K562 (cell line): ENCODE results near the gene LIAS. TPM values are rescaled to one million over a fixed set of nuclear protein-coding genes. Genes with fewer than 3 reads are reported as not detected.

Experiments used
- ATAC-seq: fragments of 200-7000 bp; cut with Tn5 transposase; 3 replicates; pipeline ENCODE4 v1.9.1; 2020; ENCODE audit warnings: moderate library complexity
- BruUV-seq: library from RNA; stranded (reverse); fragments of 400-500 nt; replicated peaks from 2 replicates; lab custom pipeline; 2021; lab: Mats Ljungman, UMichigan
- CTCF ChIA-PET: fragments of 300-600 bp; formaldehyde crosslinking; extraction: SDS; loops from one replicate; lab custom pipeline; 2021; ENCODE audit warnings: low intra/inter-chr PET ratio; lab: Yijun Ruan, JAX
- POLR2A ChIA-PET: fragments of 300-600, 350-650 bp; sonication (Branson Sonifier 250); formaldehyde crosslinking; extraction: SDS; loops from one replicate; lab custom pipeline; 2021; ENCODE audit warnings: antibody characterized with exemption, inconsistent platforms; lab: Yijun Ruan, JAX
- DNase-seq, 4 experiments: peaks; one replicate each; pipeline versions ENCODE4 v3.0.0 to v3.0.0-alpha.2; 2011 to 2018; ENCODE audit warnings: low spot score in 3 of 4, mixed read lengths in 3 of 4; ENCODE audit errors: extremely low read depth in 1 of 4
- FAIRE-seq: peaks from 2 replicates; lab custom pipeline; 2011; peaks lifted over from hg19 to GRCh38; lab: Jason Lieb, UNC
- H2AFZ ChIP-seq: 2 replicates; pipeline ENCODE4 v1.6.0; 2011; ENCODE audit warnings: low read depth, low read length, control low read depth, inconsistent platforms
- H3K27ac ChIP-seq: fragments of 200-600 bp; 3 replicates; pipeline ENCODE4 v1.8.0; 2011; ENCODE audit warnings: low read depth, mild to moderate bottlenecking, control low read depth, inconsistent platforms, low read length, moderate library complexity, mixed read lengths; ENCODE audit errors: extremely low read depth
- H3K27me3 ChIP-seq, 2 experiments: fragments of 300-600 bp in 1 of 2; 2 replicates in 1 of 2; 3 replicates in 1 of 2; pipeline versions ENCODE4 v1.6.0 to v1.8.0; 2011; ENCODE audit warnings: inconsistent platforms in 2 of 2, low read length in 2 of 2, mild to moderate bottlenecking in 1 of 2, mixed read lengths in 1 of 2, moderate library complexity in 1 of 2; ENCODE audit not compliant: control insufficient read depth in 2 of 2, insufficient read depth in 2 of 2
- H3K36me3 ChIP-seq: fragments of 300-600 bp; 3 replicates; pipeline ENCODE4 v1.8.0; 2011; ENCODE audit warnings: mild to moderate bottlenecking, low read length, inconsistent platforms; ENCODE audit not compliant: control insufficient read depth, insufficient read depth
- H3K4me1 ChIP-seq, 2 experiments: fragments of 200-600 bp in 1 of 2; replicated peaks in 1 of 2; 2 replicates in 1 of 2; 3 replicates in 1 of 2; pipeline versions ENCODE4 v1.5.1 to v1.8.0; 2011; ENCODE audit warnings: inconsistent platforms in 2 of 2, low read length in 2 of 2, mild to moderate bottlenecking in 1 of 2, mixed read lengths in 1 of 2, moderate library complexity in 1 of 2; ENCODE audit not compliant: control insufficient read depth in 2 of 2, insufficient read depth in 2 of 2
- H3K4me2 ChIP-seq: 2 replicates; pipeline ENCODE4 v1.6.1; 2011; ENCODE audit warnings: low read length, control low read depth, inconsistent platforms, mixed read lengths; ENCODE audit not compliant: insufficient read depth
- H3K4me3 ChIP-seq: fragments of 200-600 bp; sonication (generic), shearing (Covaris generic); 2 replicates; pipeline ENCODE4 v1.5.1; 2016; ENCODE audit warnings: control low read depth, inconsistent platforms
- H3K79me2 ChIP-seq: fragments of 200-600 bp; 3 replicates; pipeline ENCODE4 v1.8.0; 2011; ENCODE audit warnings: low read length, inconsistent platforms; ENCODE audit not compliant: control insufficient read depth, insufficient read depth
- H3K9ac ChIP-seq, 2 experiments: 2 replicates each; pipeline versions ENCODE4 v1.6.0 to v1.6.1; 2011; ENCODE audit warnings: low read depth in 2 of 2, low read length in 2 of 2, control low read depth in 1 of 2, inconsistent platforms in 1 of 2, mild to moderate bottlenecking in 1 of 2, mixed read lengths in 1 of 2; ENCODE audit not compliant: insufficient read depth in 1 of 2
- H3K9me1 ChIP-seq: one replicate; pipeline ENCODE4 v1.6.0; 2011; ENCODE audit warnings: inconsistent platforms, mild to moderate bottlenecking, low read length, moderate library complexity; ENCODE audit not compliant: control insufficient read depth, insufficient read depth
- H3K9me3 ChIP-seq: replicated peaks from 2 replicates; pipeline ENCODE4 v1.5.1; 2011; ENCODE audit warnings: low read depth, low read length, inconsistent platforms; ENCODE audit not compliant: control insufficient read depth, insufficient read depth
- H4K20me1 ChIP-seq: replicated peaks from 2 replicates; pipeline ENCODE4 v1.6.1; 2011; ENCODE audit warnings: low read length, inconsistent platforms, mixed read lengths; ENCODE audit not compliant: control insufficient read depth, insufficient read depth
- CEBPZ ChIP-seq: fragments of 150-350 bp; IDR thresholded peaks from 2 replicates; pipeline ENCODE4 v1.6.1; 2014; ENCODE audit warnings: low read depth, mild to moderate bottlenecking, low read length, borderline replicate concordance
- HDAC1 ChIP-seq, 2 experiments: fragments of 450-650 bp; IDR thresholded peaks; 2 replicates each; pipeline ENCODE4 v1.6.1; 2016 to 2017; ENCODE audit warnings: inconsistent platforms in 1 of 2, mild to moderate bottlenecking in 1 of 2, moderate library complexity in 1 of 2
- KLF16 ChIP-seq: IDR thresholded peaks from 2 replicates; pipeline ENCODE4 v1.6.1; 2016; ENCODE audit warnings: antibody characterized with exemption
- RNF219 ChIP-seq: fragments of 250-450 bp; sonication (Bioruptor Pico); IDR thresholded peaks from 2 replicates; pipeline ENCODE4 v1.5.0; 2022; ENCODE audit warnings: mild to moderate bottlenecking
- SIN3B ChIP-seq: fragments of 450-650 bp; IDR thresholded peaks from 2 replicates; pipeline ENCODE4 v1.6.1; 2017; ENCODE audit warnings: low read depth, mild to moderate bottlenecking, moderate library complexity
- ZNF354B ChIP-seq: fragments of 250-450 bp; sonication (Bioruptor Pico); IDR thresholded peaks from 2 replicates; pipeline ENCODE4 v1.4.0; 2020
- WGBS: fragments of 100-300 bp; shearing (Covaris generic); methylation state at CpG from one replicate; pipeline ENCODE4 v1.1.6; 2016; ENCODE audit warnings: low coverage, mixed read lengths; ENCODE audit not compliant: insufficient coverage; ENCODE audit errors: missing lambda C conversion rate; 5-methylcytosine and 5-hydroxymethylcytosine counted together
- in situ Hi-C: fragments of 300-500 bp; cut with MboI; formaldehyde crosslinking; loops from 4 replicates; pipeline ENCODE4 v1.15.0; 2018; ENCODE audit warnings: inconsistent platforms, mixed read lengths
- intact Hi-C: fragments of 100-400 bp; cut with micrococcal nuclease; formaldehyde crosslinking; loops from 2 replicates; pipeline ENCODE4 v1.14.2; 2022
- polyA plus RNA-seq, 8 experiments: library from polyadenylated mRNA; depleted of rRNA in 4 of 8; stranded (reverse) in 5 of 8; unstranded in 3 of 8; fragments of >200 nt; fragmentation: Nextera tagmentation in 2 of 8; fragmentation: Illumina TruSeq in 1 of 8; extraction: Ambion mirVana in 2 of 8; extraction: Trizol in 1 of 8; gene quantifications; 2 replicates each; pipeline versions ENCODE4 v1.2.1 to v1.2.3, GENCODE V29; 2011 to 2014; ENCODE audit warnings: inconsistent platforms in 1 of 8, missing spikeins in 1 of 8
- total RNA-seq, 7 experiments: library from RNA; depleted of rRNA in 6 of 7; stranded (reverse); fragments of >200 nt in 6 of 7; fragmentation: Illumina TruSeq in 2 of 7; extraction: Trizol in 2 of 7; gene quantifications; 2 replicates each; pipeline versions ENCODE4 v1.2.1 to v1.2.3, GENCODE V29; 2011 to 2021; ENCODE audit warnings: low replicate concordance in 1 of 7
- TF ChIP-seq, protein P1 (sequence below): sonication (generic); formaldehyde crosslinking; IDR thresholded peaks from 2 replicates; pipeline ENCODE4 v1.8.1; 2023; ENCODE audit warnings: mild to moderate bottlenecking, missing genetic modification reagents
- TF ChIP-seq, protein P2 (sequence below): fragments of 450-650 bp; formaldehyde crosslinking; IDR thresholded peaks from 2 replicates; pipeline ENCODE4 v1.4.0; 2020; ENCODE audit warnings: mild to moderate bottlenecking, moderate library complexity
- TF ChIP-seq, protein P3 (sequence below), 2 experiments: IDR thresholded peaks; 2 replicates each; pipeline ENCODE4 v1.6.1; 2012; ENCODE audit warnings: improper control_type of control experiment in 2 of 2, low read depth in 2 of 2, low read length in 2 of 2, borderline replicate concordance in 1 of 2

The LIAS gene
- total and polyA plus RNA-seq, 9 of the 15 experiments (the other 6 are each of a cell fraction or from before 2014, with no cell fraction given), result 21.9 to 57.1 (median 42.1) TPM

GRCh38 chr4:39526765-39527295, 68.0 kb downstream of the LIAS start:
- H3K27ac ChIP-seq, result peak overlapping the region; percentile 83
- H3K9me1 ChIP-seq, result no peaks in the 10 kb centered on the region
- 0 out of 3 replicates have a peak, but pooled peaks cover under 1% of the 10 kb centered on the region for H3K36me3 ChIP-seq
- H3K27me3 ChIP-seq, result no peaks in the 10 kb centered on the region
- peaks cover 5% of the 10 kb centered on the region for H3K9me3 ChIP-seq
- H4K20me1 ChIP-seq, result no peaks in the 10 kb centered on the region
- CTCF ChIA-PET, result interaction anchor here (0.5 kb wide), 1 partner anchor 49 kb away, joined by 5 read pairs; no protein-coding TSS in a partner anchor
- peak overlapping the region; percentile 82 for H2AFZ ChIP-seq
- FAIRE-seq (no peak), ATAC-seq (peak; percentile 45), DNase-seq (peak in 1 of 4 experiments; percentile 12)
- intact Hi-C loops (loop anchor here (2.0 to 5.0 kb wide), 2 partner anchors 60 to 112 kb away; partner anchors contain the start of gene SMIM14), in situ Hi-C loops (no loop called here)
- BruUV-seq, result TSS peak; percentile 69
- H3K79me2 ChIP-seq, result peaks cover 25% of the 10 kb centered on the region
- H3K4me1 ChIP-seq, result peaks cover 5 to 20% of the 10 kb centered on the region in 2 experiments; a peak in 4 of 5 replicates
- peak overlapping the region; percentile 75 to 98 for H3K9ac ChIP-seq
- H3K4me3 ChIP-seq, result peak overlapping the region; percentile 81
- under 1% methylated on average over 30 of the region's 33 CpGs for WGBS
- POLR2A ChIA-PET, result interaction anchor here (0.6 to 1.3 kb wide), 16 partner anchors 9 to 492 kb away, joined by 3 to 7 read pairs (median 3); partner anchors contain the start of genes LIAS, RPL9, SMIM14 and UBE2K
- peak overlapping the region; percentile 96 for H3K4me2 ChIP-seq
- TF ChIP-seq SIN3B, result no peak
- TF ChIP-seq, protein P1, sequence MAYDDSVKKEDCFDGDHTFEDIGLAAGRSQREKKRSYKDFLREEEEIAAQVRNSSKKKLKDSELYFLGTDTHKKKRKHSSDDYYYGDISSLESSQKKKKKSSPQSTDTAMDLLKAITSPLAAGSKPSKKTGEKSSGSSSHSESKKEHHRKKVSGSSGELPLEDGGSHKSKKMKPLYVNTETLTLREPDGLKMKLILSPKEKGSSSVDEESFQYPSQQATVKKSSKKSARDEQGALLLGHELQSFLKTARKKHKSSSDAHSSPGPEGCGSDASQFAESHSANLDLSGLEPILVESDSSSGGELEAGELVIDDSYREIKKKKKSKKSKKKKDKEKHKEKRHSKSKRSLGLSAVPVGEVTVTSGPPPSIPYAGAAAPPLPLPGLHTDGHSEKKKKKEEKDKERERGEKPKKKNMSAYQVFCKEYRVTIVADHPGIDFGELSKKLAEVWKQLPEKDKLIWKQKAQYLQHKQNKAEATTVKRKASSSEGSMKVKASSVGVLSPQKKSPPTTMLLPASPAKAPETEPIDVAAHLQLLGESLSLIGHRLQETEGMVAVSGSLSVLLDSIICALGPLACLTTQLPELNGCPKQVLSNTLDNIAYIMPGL, result 0 out of 2 replicates have a peak, but pooled peaks have one; percentile 26
- TF ChIP-seq, protein P2, sequence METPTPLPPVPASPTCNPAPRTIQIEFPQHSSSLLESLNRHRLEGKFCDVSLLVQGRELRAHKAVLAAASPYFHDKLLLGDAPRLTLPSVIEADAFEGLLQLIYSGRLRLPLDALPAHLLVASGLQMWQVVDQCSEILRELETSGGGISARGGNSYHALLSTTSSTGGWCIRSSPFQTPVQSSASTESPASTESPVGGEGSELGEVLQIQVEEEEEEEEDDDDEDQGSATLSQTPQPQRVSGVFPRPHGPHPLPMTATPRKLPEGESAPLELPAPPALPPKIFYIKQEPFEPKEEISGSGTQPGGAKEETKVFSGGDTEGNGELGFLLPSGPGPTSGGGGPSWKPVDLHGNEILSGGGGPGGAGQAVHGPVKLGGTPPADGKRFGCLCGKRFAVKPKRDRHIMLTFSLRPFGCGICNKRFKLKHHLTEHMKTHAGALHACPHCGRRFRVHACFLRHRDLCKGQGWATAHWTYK (CRISPR knock-in tag), result 0 out of 2 replicates have a peak, but pooled peaks have one; percentile 37
- no peak for TF ChIP-seq RNF219 (CRISPR knock-in tag)
- no peak for TF ChIP-seq HDAC1 (IDR thresholded peaks at IDR 0.05)
- no peak for TF ChIP-seq CEBPZ
- no peak for TF ChIP-seq ZNF354B (CRISPR knock-in tag)
- TF ChIP-seq, protein P3, sequence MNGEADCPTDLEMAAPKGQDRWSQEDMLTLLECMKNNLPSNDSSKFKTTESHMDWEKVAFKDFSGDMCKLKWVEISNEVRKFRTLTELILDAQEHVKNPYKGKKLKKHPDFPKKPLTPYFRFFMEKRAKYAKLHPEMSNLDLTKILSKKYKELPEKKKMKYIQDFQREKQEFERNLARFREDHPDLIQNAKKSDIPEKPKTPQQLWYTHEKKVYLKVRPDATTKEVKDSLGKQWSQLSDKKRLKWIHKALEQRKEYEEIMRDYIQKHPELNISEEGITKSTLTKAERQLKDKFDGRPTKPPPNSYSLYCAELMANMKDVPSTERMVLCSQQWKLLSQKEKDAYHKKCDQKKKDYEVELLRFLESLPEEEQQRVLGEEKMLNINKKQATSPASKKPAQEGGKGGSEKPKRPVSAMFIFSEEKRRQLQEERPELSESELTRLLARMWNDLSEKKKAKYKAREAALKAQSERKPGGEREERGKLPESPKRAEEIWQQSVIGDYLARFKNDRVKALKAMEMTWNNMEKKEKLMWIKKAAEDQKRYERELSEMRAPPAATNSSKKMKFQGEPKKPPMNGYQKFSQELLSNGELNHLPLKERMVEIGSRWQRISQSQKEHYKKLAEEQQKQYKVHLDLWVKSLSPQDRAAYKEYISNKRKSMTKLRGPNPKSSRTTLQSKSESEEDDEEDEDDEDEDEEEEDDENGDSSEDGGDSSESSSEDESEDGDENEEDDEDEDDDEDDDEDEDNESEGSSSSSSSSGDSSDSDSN (IDR thresholded peaks at IDR 0.05; ENCODE audit: borderline replicate concordance in 1 of 2, low read depth in 2 of 2, low read length in 2 of 2), result 0 out of 4 replicates have a peak, but pooled peaks of 1 of the 2 experiments have one; percentile 13
- TF ChIP-seq KLF16, result no peak
